GM12878 (cell line): ENCODE data around the gene RTP1.

ENCODE experiments used
- FOS ChIP-seq: IDR thresholded peaks from 3 replicates; pipeline ENCODE4 v1.6.1; 2011; ENCODE audit warnings: borderline replicate concordance; ENCODE audit not compliant: insufficient read length; ENCODE audit errors: extremely low read depth
- POLR2A ChIP-seq: IDR thresholded peaks from 2 replicates; pipeline ENCODE4 v1.6.1; 2011; ENCODE audit warnings: low read depth, mild to moderate bottlenecking, low read length
- RBBP5 ChIP-seq: fragments of 200-600 bp; sonication (generic); conservative IDR thresholded peaks from 2 replicates; pipeline ENCODE4 v1.6.1; 2016
- SMAD1 ChIP-seq: fragments of 450-650 bp; IDR thresholded peaks from 2 replicates; pipeline ENCODE4 v1.6.1; 2018; ENCODE audit warnings: mild to moderate bottlenecking, low read depth; ENCODE audit not compliant: partially characterized antibody
- TBL1XR1 ChIP-seq: IDR thresholded peaks from 2 replicates; pipeline ENCODE4 v1.6.1; 2012; ENCODE audit warnings: low read depth, low read length, improper control_type of control experiment
- YY1 ChIP-seq: IDR thresholded peaks from 2 replicates; pipeline ENCODE4 v1.6.1; 2011; ENCODE audit warnings: low read depth, mild to moderate bottlenecking, low read length
- TF ChIP-seq, protein P1 (sequence below), 3 experiments: IDR thresholded peaks in 2 of 3; conservative IDR thresholded peaks in 1 of 3; 2 replicates each; pipeline ENCODE4 v1.5.1; 2011; ENCODE audit warnings: low read depth in 3 of 3, low read length in 3 of 3, mild to moderate bottlenecking in 3 of 3, control low read depth in 2 of 3, moderate library complexity in 2 of 3, inconsistent platforms in 1 of 3, mixed read lengths in 1 of 3; ENCODE audit not compliant: control insufficient read depth in 2 of 3, insufficient read depth in 1 of 3; ENCODE audit errors: extremely low read depth in 1 of 3
- TF ChIP-seq, protein P2 (sequence below): IDR thresholded peaks from 2 replicates; pipeline ENCODE4 v1.6.1; 2012; ENCODE audit warnings: low read depth, low read length, improper control_type of control experiment
- TF ChIP-seq, protein P3 (sequence below): IDR thresholded peaks from 2 replicates; pipeline ENCODE4 v1.6.1; 2011; ENCODE audit warnings: borderline replicate concordance, low read depth, mild to moderate bottlenecking, moderate library complexity, mixed read lengths, low read length; ENCODE audit not compliant: insufficient read depth; ENCODE audit errors: extremely low read length
- TF ChIP-seq, protein P4 (sequence below): fragments of 450-650 bp; formaldehyde crosslinking; IDR thresholded peaks from 2 replicates; pipeline ENCODE4 v1.4.0; 2020; ENCODE audit warnings: mild to moderate bottlenecking, moderate library complexity

DNA sequence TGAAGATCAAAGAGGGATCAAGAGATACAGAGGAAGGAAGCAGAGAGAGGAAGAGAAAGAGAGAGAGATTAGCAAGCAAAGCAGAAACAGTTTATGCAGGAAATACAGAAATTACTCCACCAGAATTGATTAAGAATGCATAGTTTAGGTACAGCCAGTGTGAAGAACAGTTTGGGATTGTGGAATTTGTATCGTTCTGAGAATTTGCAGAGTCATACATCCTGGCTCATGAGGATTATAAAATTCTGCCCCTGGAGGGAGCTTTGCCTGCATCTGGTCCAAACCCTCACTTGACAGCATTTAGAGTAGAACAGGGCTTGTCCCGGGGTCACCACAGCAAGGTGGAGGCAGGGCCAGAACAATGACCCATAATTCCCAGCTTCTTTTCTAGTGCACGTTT is 50.1 kb downstream of the RTP1 start:
- TF ChIP-seq, protein P1, sequence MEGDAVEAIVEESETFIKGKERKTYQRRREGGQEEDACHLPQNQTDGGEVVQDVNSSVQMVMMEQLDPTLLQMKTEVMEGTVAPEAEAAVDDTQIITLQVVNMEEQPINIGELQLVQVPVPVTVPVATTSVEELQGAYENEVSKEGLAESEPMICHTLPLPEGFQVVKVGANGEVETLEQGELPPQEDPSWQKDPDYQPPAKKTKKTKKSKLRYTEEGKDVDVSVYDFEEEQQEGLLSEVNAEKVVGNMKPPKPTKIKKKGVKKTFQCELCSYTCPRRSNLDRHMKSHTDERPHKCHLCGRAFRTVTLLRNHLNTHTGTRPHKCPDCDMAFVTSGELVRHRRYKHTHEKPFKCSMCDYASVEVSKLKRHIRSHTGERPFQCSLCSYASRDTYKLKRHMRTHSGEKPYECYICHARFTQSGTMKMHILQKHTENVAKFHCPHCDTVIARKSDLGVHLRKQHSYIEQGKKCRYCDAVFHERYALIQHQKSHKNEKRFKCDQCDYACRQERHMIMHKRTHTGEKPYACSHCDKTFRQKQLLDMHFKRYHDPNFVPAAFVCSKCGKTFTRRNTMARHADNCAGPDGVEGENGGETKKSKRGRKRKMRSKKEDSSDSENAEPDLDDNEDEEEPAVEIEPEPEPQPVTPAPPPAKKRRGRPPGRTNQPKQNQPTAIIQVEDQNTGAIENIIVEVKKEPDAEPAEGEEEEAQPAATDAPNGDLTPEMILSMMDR (IDR thresholded peaks at IDR 0.05 in 2 of 3, conservative IDR thresholded peaks at IDR 0.05 in 1 of 3; ENCODE audit: control insufficient read depth in 2 of 3, extremely low read depth in 1 of 3, insufficient read depth in 1 of 3, low read depth in 3 of 3, low read length in 3 of 3) = no peak
- TF ChIP-seq TBL1XR1 (no peak), RBBP5 (no peak), YY1 (no peak), POLR2A (no peak), SMAD1 (no peak), FOS (no peak)
- TF ChIP-seq, protein P2, sequence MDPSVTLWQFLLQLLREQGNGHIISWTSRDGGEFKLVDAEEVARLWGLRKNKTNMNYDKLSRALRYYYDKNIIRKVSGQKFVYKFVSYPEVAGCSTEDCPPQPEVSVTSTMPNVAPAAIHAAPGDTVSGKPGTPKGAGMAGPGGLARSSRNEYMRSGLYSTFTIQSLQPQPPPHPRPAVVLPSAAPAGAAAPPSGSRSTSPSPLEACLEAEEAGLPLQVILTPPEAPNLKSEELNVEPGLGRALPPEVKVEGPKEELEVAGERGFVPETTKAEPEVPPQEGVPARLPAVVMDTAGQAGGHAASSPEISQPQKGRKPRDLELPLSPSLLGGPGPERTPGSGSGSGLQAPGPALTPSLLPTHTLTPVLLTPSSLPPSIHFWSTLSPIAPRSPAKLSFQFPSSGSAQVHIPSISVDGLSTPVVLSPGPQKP = no peak
- TF ChIP-seq, protein P3, sequence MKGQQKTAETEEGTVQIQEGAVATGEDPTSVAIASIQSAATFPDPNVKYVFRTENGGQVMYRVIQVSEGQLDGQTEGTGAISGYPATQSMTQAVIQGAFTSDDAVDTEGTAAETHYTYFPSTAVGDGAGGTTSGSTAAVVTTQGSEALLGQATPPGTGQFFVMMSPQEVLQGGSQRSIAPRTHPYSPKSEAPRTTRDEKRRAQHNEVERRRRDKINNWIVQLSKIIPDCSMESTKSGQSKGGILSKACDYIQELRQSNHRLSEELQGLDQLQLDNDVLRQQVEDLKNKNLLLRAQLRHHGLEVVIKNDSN = no peak
- TF ChIP-seq, protein P4, sequence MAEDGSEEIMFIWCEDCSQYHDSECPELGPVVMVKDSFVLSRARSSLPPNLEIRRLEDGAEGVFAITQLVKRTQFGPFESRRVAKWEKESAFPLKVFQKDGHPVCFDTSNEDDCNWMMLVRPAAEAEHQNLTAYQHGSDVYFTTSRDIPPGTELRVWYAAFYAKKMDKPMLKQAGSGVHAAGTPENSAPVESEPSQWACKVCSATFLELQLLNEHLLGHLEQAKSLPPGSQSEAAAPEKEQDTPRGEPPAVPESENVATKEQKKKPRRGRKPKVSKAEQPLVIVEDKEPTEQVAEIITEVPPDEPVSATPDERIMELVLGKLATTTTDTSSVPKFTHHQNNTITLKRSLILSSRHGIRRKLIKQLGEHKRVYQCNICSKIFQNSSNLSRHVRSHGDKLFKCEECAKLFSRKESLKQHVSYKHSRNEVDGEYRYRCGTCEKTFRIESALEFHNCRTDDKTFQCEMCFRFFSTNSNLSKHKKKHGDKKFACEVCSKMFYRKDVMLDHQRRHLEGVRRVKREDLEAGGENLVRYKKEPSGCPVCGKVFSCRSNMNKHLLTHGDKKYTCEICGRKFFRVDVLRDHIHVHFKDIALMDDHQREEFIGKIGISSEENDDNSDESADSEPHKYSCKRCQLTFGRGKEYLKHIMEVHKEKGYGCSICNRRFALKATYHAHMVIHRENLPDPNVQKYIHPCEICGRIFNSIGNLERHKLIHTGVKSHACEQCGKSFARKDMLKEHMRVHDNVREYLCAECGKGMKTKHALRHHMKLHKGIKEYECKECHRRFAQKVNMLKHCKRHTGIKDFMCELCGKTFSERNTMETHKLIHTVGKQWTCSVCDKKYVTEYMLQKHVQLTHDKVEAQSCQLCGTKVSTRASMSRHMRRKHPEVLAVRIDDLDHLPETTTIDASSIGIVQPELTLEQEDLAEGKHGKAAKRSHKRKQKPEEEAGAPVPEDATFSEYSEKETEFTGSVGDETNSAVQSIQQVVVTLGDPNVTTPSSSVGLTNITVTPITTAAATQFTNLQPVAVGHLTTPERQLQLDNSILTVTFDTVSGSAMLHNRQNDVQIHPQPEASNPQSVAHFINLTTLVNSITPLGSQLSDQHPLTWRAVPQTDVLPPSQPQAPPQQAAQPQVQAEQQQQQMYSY (CRISPR knock-in tag) = no peak
